HuH-7.5 (cell line): ENCODE results near the gene LAMTOR3.

Source experiments
- DNase-seq: peaks from one replicate; pipeline ENCODE4 v3.0.0; 2011; ENCODE audit warnings: low spot score

LAMTOR3 gene

GRCh38 chr4:99894161-99894997 lies at the start of gene LAMTOR3:
TSS of gene LAMTOR3 (minus strand) at chr4:99894427. CDS start at chr4:99893963, 464 bp downstream.
- DNase-seq = peak; percentile 55

- no peak for DNase-seq
Observed at GRCh38 chr4:99938243-99938753, 44.1 kb upstream of the LAMTOR3 start.

- DNase-seq = no peak
Observed at GRCh38 chr4:99934891-99935290, 40.7 kb upstream of the LAMTOR3 start.

- no peak for DNase-seq
Observed at GRCh38 chr4:99927566-99927965, 33.3 kb upstream of the LAMTOR3 start.

- DNase-seq = no peak
Observed at GRCh38 chr4:99921174-99921573, 26.9 kb upstream of the LAMTOR3 start.

- DNase-seq = no peak
Observed at GRCh38 chr4:99918656-99919055, 24.4 kb upstream of the LAMTOR3 start.

- no peak for DNase-seq
Observed at GRCh38 chr4:99917575-99917974, 23.3 kb upstream of the LAMTOR3 start.

- no peak for DNase-seq
Observed at GRCh38 chr4:99915449-99915848, 21.2 kb upstream of the LAMTOR3 start.

GRCh38 chr4:99894998-99895397 lies 771 bp upstream of the LAMTOR3 start:
- no peak for DNase-seq

- DNase-seq = no peak
Observed at GRCh38 chr4:99893839-99894160, 427 bp downstream of the LAMTOR3 start.

- DNase-seq = no peak
Observed at GRCh38 chr4:99893029-99893428, 1.2 kb downstream of the LAMTOR3 start.

- DNase-seq = no peak
Observed at GRCh38 chr4:99891351-99891750, 2.9 kb downstream of the LAMTOR3 start.

- DNase-seq = no peak
Observed at GRCh38 chr4:99887837-99888236, 6.4 kb downstream of the LAMTOR3 start.

- DNase-seq = no peak
Observed at GRCh38 chr4:99886146-99886545, 8.1 kb downstream of the LAMTOR3 start.

GRCh38 chr4:99885687-99886086 lies 8.5 kb downstream of the LAMTOR3 start:
- no peak for DNase-seq

GRCh38 chr4:99885063-99885664 lies 9.1 kb downstream of the LAMTOR3 start:
- no peak for DNase-seq

GRCh38 chr4:99879458-99879857 lies 14.8 kb downstream of the LAMTOR3 start:
- no peak for DNase-seq

GRCh38 chr4:99878604-99879003 lies 15.6 kb downstream of the LAMTOR3 start:
- DNase-seq = no peak

GRCh38 chr4:99876946-99877345 lies 17.3 kb downstream of the LAMTOR3 start:
- no peak for DNase-seq

GRCh38 chr4:99875071-99875470 lies 19.2 kb downstream of the LAMTOR3 start:
- DNase-seq = no peak

GRCh38 chr4:99872570-99872969 lies 21.7 kb downstream of the LAMTOR3 start:
- DNase-seq = no peak

GRCh38 chr4:99868126-99868596 lies 26.1 kb downstream of the LAMTOR3 start:
- DNase-seq = no peak

- no peak for DNase-seq
Observed at GRCh38 chr4:99863804-99864203, 30.4 kb downstream of the LAMTOR3 start.
